ENCODE data around the gene NBL1.
"Not testable (repeated sequence)": the region's sequence is repeated elsewhere in the genome, so short reads cannot be mapped to it uniquely, and the experiment has no call there.

Gene NBL1

DNA sequence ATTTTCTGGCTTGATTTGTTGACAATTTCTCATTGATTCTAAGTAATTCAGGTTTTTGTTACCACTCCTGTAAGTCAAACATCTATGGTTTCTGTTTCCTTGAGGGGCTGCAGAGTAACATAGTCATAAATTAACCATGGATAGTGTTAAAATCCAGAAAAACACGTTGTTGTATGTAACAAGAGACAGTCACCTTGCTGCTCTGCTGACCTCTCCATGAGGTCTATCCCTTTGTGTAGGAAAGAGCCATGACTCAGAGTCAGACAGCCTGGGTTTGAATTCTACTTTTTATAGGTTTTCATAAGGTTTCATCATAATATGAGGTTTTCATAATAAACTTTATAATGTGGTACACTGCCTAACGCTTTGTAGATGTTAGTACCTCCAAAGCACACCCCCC lies 27.6 kb upstream of the NBL1 start:
- ATAC-seq: no peak
- H3K27me3 Mint-ChIP-seq: no peaks in the 10 kb centered on the region
- H3K36me3 Mint-ChIP-seq: peaks cover 14% of the 10 kb centered on the region

DNA sequence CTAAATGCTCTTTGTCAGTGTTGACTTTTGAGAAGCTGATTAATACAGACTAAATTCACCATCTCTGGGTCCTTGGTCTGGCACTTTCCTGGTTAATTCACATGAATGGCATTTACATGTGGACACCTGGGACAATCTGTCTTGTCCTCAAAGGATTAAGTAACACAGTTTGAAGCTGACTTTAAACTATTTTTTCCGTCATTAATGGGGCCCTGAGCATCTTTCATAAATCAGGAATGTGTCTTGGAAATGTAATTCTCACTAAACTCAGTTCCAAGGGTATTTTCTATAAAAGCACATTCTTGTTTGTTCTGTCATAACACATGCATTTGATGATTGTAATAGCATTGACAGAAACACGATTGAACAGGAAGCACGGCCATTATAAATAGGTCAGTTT lies 26.7 kb upstream of the NBL1 start:
- H3K9me3 Mint-ChIP-seq: no peaks in the 10 kb centered on the region
- H3K4me1 Mint-ChIP-seq: peaks cover 10% of the 10 kb centered on the region
- no peaks in the 10 kb centered on the region for H3K27me3 Mint-ChIP-seq
- no peak for ATAC-seq
- no peak overlapping the region for H3K27ac Mint-ChIP-seq
- H3K4me3 Mint-ChIP-seq: no peak overlapping the region
- peaks cover 21% of the 10 kb centered on the region for H3K36me3 Mint-ChIP-seq

More for the DNA sequence above, 27.6 kb upstream of the NBL1 start:
- H3K9me3 Mint-ChIP-seq: no peaks in the 10 kb centered on the region
- H3K27ac Mint-ChIP-seq: no peak overlapping the region
- H3K4me3 Mint-ChIP-seq: no peak overlapping the region
- peaks cover 10% of the 10 kb centered on the region for H3K4me1 Mint-ChIP-seq

DNA sequence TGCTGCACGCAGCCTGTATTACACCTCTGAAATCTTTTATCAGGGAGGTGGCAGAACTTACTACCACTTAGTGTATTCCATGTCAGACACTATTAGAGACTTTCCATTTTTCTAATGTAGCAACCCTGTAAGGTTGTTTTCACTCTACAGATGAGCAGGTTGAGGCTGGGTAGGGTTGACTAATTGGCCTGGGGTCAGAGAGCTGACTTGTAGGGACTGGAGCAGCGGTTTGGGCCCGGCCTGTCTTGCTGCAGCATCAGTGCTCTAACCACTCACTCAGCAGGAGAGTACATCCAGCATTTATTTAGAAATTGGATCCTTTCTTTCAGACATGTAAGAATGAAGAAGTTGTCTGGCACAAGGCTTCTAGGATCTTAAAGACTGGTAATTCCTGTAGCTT lies 25.7 kb upstream of the NBL1 start:
- no peaks in the 10 kb centered on the region for H3K9me3 Mint-ChIP-seq
- H3K36me3 Mint-ChIP-seq: peaks cover 23% of the 10 kb centered on the region
- H3K4me1 Mint-ChIP-seq: peaks cover 6% of the 10 kb centered on the region
- no peak overlapping the region for H3K27ac Mint-ChIP-seq
- H3K27me3 Mint-ChIP-seq: no peaks in the 10 kb centered on the region
- no peak for ATAC-seq
- H3K4me3 Mint-ChIP-seq: no peak overlapping the region

DNA sequence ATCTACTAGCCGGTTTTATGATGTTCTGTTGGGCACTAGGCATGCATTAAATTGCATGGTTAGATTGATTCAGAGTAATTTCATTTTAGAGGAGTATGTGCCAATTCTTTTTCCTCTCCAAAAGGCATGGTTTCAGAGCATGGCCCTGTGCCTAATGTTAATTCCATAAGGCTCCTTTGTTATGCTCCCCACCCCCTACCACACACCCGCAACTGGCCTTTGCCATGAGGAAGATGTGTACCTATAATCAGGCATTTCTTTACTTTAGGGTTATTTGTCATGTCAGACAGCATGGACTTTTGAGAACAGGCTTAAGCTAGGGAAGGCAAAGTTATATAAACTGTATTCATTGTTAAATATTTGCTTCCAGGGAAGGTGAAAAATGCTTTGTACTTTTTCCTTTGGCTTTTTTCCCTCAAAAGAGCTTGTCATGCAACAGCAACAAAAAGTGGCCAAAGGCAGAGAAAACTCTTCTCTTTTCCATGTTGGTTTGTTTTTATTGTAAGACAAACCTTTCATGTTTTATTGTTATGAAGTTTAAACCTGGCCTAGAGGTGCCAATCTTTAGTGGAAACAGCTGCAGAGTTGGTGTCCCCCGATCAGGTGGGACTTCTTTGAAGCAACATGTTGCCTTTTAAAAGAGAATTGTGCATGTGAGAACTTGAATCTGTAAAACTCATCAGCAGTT lies 24.3 kb upstream of the NBL1 start:
- no peak overlapping the region for H3K27ac Mint-ChIP-seq
- peaks cover 6% of the 10 kb centered on the region for H3K4me1 Mint-ChIP-seq
- ATAC-seq: no peak
- peaks cover 25% of the 10 kb centered on the region for H3K36me3 Mint-ChIP-seq
- no peaks in the 10 kb centered on the region for H3K27me3 Mint-ChIP-seq
- no peak overlapping the region for H3K4me3 Mint-ChIP-seq
- H3K9me3 Mint-ChIP-seq: no peaks in the 10 kb centered on the region

DNA sequence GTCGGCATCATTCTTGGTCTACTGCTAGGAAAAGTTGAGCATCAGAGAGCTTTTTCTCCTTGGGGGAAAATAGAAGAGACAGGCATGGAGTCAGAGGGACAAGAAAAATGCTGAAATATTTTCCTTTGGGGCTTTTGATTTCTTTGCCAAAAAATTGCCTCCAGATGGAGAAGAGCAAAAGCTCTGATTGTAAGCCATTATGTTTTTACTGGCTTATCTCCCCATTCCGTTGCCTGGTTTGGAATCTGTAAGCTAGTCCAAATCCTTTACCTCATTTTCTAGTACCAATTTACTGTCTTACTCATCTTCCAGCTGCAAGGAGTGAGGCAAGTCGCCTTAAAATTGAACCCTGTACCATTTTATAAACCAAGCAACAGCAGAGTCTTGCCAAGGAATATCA lies 23.3 kb upstream of the NBL1 start:
- H3K27ac Mint-ChIP-seq: no peak overlapping the region
- H3K4me1 Mint-ChIP-seq: no peaks in the 10 kb centered on the region
- H3K27me3 Mint-ChIP-seq: no peaks in the 10 kb centered on the region
- no peak overlapping the region for H3K4me3 Mint-ChIP-seq
- H3K9me3 Mint-ChIP-seq: no peaks in the 10 kb centered on the region
- ATAC-seq: no peak
- peaks cover 18% of the 10 kb centered on the region for H3K36me3 Mint-ChIP-seq

DNA sequence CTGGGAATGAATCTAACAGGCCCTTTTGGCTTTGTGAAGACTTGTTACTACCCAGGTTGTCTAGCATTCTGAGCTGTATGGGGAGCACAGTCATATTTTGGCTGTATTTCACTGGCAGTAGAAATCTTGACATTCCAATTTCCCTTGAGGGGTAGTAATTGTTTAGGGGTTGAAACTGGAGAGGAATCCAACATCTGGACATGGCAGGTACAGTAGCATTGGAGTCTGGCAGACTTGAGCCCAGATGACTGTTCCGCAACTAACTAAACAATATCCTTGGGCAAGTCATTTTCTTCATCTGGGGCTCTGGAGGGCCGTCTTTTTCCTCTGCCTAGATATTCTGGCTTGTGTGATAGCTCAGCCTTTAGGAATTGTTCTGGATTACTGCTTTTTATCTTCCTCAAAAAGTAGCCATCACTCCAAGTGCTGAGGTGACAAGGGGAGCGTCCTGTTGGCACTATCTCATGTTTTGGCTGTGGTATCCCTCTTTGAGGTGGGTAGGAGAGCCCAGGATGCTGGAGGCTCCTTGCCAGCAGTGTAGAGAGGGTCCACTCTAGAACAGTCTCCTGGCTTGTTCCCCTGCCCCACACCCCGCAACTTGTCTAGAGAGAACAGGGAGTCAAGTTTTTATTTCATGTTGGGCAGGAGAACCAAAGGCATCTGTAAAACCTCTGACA lies 22.7 kb upstream of the NBL1 start:
- no peaks in the 10 kb centered on the region for H3K4me1 Mint-ChIP-seq
- peaks cover 24% of the 10 kb centered on the region for H3K36me3 Mint-ChIP-seq
- H3K9me3 Mint-ChIP-seq: no peaks in the 10 kb centered on the region
- no peaks in the 10 kb centered on the region for H3K27me3 Mint-ChIP-seq
- H3K4me3 Mint-ChIP-seq: no peak overlapping the region
- no peak for ATAC-seq
- no peak overlapping the region for H3K27ac Mint-ChIP-seq

DNA sequence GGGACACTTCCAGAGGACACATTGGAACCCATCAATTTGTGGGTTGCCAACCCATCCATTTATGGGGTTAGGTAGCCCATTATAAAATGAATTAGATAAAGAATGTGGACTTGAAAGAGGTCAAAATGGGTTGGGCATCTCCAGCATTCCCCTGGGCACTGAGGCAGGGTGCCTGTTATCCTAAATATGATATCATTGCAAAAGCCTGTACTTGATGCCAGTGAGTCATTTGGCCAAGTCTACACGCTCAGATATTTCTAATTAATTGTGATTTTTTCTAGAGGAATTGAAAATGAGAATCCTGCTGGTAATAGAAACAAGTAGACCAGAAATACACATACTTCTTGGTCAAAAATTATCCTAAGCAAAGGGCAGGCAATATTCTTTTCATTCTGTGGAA lies 21.9 kb upstream of the NBL1 start:
- Mint-ChIP-seq H3K4me1 (no peaks in the 10 kb centered on the region), H3K4me3 (no peak overlapping the region), H3K36me3 (peaks cover 32% of the 10 kb centered on the region), H3K9me3 (no peaks in the 10 kb centered on the region), H3K27ac (no peak overlapping the region), H3K27me3 (no peaks in the 10 kb centered on the region)
- ATAC-seq: no peak

DNA sequence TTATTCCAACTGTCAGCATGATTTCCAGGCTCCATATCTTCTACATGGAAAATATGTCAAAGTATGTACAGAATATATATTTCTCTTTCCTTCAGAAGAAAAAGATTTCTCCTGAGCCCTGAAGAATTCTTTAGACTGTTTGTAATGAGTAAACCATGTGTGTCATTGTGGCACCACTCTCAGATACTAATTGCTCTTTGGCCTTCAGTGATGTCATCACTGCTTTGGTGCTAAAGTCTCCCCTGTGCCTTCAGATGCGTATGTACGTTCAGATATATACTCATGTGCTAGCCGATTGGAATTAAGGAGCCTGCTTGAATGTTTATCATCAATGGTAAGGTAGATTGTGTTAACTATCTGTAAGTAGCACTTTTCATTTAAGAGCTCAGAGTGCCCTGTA lies 20.6 kb upstream of the NBL1 start:
- Mint-ChIP-seq H3K27me3 (no peaks in the 10 kb centered on the region), H3K4me3 (no peak overlapping the region), H3K9me3 (no peaks in the 10 kb centered on the region), H3K27ac (no peak overlapping the region), H3K36me3 (peaks cover 41% of the 10 kb centered on the region), H3K4me1 (no peaks in the 10 kb centered on the region)
- no peak for ATAC-seq

DNA sequence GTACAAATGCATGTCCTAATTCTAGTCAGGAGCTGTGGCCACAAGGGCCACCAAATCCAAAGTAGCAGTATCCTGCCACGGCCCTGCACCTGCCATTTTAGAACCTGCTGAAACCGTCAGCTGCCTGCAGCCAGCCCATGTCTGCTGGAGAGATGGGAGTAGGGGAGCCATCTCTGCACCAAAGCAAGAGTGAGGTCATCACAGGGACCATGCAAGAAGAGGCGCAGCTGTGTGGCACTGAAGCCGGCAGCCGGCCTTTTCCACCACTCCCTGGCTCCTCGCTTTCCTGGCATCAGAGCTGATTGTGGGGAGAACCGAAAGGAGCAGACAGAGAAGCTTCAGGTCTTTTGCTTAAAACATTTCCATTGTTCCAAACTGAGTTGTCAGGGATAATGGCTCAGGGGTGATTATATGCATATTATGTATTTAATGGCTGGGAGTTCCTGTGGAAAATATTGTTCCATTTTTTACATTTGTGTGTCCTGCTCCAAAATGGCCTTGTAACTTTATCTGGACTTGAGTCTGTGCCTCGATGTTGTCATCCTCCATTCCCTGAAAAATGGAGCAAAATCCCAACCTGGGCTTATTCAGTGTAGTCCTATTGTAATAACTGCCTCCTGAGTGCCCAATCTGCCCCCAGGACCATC lies 18.7 kb upstream of the NBL1 start:
- H3K27me3 Mint-ChIP-seq: no peaks in the 10 kb centered on the region
- H3K36me3 Mint-ChIP-seq: peaks cover 54% of the 10 kb centered on the region
- no peak for ATAC-seq
- no peaks in the 10 kb centered on the region for H3K4me1 Mint-ChIP-seq
- no peak overlapping the region for H3K4me3 Mint-ChIP-seq
- H3K27ac Mint-ChIP-seq: no peak overlapping the region
- no peaks in the 10 kb centered on the region for H3K9me3 Mint-ChIP-seq

DNA sequence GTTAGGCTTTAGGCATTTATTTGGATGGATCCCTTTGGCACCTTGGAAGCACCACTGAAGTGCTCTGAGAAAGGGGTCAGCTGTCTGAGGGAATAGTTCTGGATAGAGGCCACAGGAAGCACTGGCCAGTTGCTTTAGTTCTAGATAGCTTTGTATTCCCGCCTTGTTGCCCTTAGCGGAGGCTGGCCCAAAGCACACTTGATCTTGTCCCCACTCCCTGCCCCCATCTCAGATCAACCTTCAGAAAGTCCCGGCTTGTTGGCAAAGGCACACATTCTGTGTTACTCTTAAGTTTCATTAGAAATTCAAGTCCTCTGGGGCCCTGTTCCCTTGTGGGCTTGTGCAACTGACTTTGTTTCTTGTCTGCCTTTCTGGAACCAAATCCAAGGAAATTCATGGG lies 15.2 kb upstream of the NBL1 start:
- Mint-ChIP-seq H3K9me3 (no peaks in the 10 kb centered on the region), H3K36me3 (peaks cover 40% of the 10 kb centered on the region), H3K4me3 (no peak overlapping the region), H3K27me3 (no peaks in the 10 kb centered on the region), H3K4me1 (no peaks in the 10 kb centered on the region), H3K27ac (no peak overlapping the region)
- no peak for ATAC-seq

DNA sequence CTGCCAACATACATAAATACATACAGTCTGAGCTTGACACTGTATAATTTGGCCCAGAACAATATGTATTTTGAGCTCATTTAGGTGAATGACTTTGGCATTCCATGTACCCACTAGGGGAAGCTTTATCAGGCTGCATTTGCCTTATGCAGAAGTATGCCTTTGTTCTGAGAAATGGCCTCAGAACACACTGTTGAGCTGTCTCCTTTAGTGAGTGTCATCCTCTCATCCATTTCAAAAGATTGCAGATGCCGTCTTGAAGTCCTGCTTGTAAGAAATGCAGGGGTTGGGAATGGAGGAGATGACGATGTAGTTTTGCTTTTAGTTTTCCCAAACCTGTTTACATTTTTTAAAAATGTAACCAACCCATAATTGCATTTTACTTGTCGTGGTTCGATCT lies 14.8 kb upstream of the NBL1 start:
- H3K9me3 Mint-ChIP-seq: no peaks in the 10 kb centered on the region
- H3K27ac Mint-ChIP-seq: no peak overlapping the region
- no peak overlapping the region for H3K4me3 Mint-ChIP-seq
- ATAC-seq: no peak
- peaks cover 37% of the 10 kb centered on the region for H3K36me3 Mint-ChIP-seq
- H3K27me3 Mint-ChIP-seq: no peaks in the 10 kb centered on the region
- H3K4me1 Mint-ChIP-seq: no peaks in the 10 kb centered on the region

DNA sequence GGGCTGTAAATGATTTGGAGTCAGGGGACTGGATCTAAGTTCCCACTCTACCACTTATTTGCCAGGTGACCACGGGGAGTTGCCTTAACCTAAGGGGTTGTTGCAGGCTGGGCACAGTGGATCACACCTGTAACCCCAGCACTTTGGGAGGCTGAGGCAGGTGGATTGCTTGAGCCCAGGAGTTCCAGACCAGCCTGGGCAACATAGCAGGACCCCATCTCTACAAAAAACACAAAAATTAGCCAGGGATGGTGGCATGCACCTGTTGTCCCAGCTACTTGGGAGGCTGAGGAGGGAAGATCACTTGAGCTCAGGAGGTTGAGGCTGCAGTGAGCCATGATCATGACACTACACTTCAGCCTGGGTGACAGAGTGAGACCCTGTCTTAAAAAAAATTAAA lies 13.9 kb upstream of the NBL1 start:
- ATAC-seq, H3K9me3 Mint-ChIP-seq, H3K4me3 Mint-ChIP-seq, H3K4me1 Mint-ChIP-seq, H3K27ac Mint-ChIP-seq, H3K27me3 Mint-ChIP-seq: not testable (repeated sequence)
- H3K36me3 Mint-ChIP-seq: peaks cover 37% of the 10 kb centered on the region

DNA sequence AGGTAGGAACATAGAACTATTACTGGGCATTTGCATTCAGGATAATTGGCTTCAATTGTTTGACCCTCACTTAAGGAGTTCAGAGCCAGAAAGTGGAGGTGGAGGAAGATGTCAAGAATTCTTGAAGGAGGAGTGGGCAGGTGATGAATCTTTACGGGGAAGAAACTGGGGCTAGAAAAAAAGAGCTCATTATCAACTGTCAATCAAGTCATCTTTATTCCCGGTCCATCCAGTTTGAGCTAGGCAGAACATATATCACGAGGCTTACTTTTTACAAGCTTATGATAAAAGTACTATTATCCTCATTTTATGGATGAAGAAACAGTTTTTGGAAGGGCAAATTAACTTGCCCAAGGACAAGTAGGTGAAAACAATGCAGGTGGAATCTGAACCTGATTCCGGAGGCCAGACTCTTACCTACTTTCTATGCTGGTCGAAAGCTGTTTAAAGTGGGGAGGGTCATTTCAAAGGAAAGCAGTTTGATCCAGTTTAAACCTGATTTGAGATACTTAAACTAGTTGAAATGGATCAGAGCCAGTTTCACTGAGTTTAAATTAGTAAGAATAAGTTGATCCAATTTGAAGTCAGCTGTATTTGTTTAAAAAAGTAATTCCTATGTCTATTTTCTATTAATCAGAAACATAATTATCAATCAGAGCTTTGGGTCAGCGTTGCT lies 13.3 kb upstream of the NBL1 start:
- Mint-ChIP-seq H3K27me3 (no peaks in the 10 kb centered on the region), H3K36me3 (peaks cover 36% of the 10 kb centered on the region), H3K4me3 (no peak overlapping the region), H3K4me1 (no peaks in the 10 kb centered on the region), H3K27ac (no peak overlapping the region), H3K9me3 (no peaks in the 10 kb centered on the region)
- no peak for ATAC-seq

DNA sequence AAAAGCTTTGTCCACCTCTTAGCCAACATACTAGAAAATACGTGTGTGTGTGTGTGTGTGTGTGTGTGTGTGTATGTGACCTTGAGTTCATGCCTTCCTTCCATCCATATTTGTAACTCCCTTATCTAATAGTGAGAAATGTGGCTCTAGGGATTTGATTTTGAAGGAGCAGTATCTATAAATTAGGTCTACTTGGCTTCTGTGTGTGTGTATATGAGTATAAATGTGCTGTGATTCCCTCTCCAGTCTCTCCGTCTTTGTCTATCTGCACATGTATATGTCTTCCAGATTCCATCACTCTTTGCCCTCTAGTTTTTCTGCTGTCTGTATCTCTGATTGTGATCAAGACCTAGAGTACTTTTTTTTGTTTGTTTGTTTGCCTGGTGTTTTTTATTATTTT lies 11.9 kb upstream of the NBL1 start:
- ATAC-seq: no peak
- H3K27me3 Mint-ChIP-seq: no peaks in the 10 kb centered on the region
- no peak overlapping the region for H3K27ac Mint-ChIP-seq
- H3K36me3 Mint-ChIP-seq: peaks cover 22% of the 10 kb centered on the region
- H3K4me1 Mint-ChIP-seq: no peaks in the 10 kb centered on the region
- H3K9me3 Mint-ChIP-seq: no peaks in the 10 kb centered on the region
- no peak overlapping the region for H3K4me3 Mint-ChIP-seq

DNA sequence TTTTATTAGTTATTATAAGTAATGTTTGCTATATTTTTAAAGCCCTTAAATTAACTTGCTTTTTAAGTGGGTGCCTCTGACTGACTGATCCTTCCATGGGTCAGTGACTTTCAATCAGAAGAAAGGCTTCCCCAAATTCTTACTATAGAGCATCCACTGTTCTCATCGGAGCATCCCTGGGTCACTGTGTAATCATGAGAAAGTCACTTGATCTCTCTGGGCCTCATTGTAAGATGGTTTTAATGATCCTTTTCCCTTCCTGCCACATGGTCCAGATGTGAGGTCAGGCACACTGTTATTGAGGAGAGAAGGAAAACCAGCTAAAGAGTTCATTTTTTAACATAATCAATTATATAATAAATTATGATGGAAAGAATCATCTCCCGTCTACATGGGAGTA lies 11.0 kb upstream of the NBL1 start:
- Mint-ChIP-seq H3K27ac (no peak overlapping the region), H3K36me3 (peaks cover 16% of the 10 kb centered on the region)
- no peak for ATAC-seq

DNA sequence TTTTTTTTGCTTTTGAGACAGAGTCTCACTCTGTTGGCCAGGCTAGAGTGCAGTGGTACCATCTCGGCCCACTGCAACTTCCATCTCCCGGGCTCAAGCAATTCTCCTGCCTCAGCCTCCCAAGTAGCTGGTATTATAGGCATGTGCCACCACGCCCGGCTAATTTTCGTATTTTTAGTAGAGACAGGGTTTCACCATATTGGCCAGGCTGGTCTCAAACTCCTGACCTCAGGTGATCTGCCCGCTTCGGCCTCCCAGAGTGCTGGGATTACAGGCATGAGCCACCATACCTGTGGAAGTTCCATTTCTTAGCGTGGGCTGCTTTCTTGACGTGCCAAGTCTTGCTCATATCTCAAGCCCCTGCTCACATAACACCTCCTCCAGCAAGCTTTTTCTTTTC lies 9.0 kb upstream of the NBL1 start:
- not testable (repeated sequence) for H3K9me3 Mint-ChIP-seq, ATAC-seq, H3K27ac Mint-ChIP-seq, H3K4me1 Mint-ChIP-seq, H3K36me3 Mint-ChIP-seq, H3K4me3 Mint-ChIP-seq
- peaks cover 10% of the 10 kb centered on the region for H3K27me3 Mint-ChIP-seq

More for the DNA sequence above, 11.0 kb upstream of the NBL1 start:
- H3K4me1 Mint-ChIP-seq: no peaks in the 10 kb centered on the region
- no peaks in the 10 kb centered on the region for H3K9me3 Mint-ChIP-seq
- H3K4me3 Mint-ChIP-seq: no peak overlapping the region
- H3K27me3 Mint-ChIP-seq: no peaks in the 10 kb centered on the region
